Measurements from ENCODE around the gene MEI4. TPM values are rescaled to one million over a fixed set of nuclear protein-coding genes. Genes with fewer than 3 reads are reported as not detected.

The MEI4 gene, protein sequence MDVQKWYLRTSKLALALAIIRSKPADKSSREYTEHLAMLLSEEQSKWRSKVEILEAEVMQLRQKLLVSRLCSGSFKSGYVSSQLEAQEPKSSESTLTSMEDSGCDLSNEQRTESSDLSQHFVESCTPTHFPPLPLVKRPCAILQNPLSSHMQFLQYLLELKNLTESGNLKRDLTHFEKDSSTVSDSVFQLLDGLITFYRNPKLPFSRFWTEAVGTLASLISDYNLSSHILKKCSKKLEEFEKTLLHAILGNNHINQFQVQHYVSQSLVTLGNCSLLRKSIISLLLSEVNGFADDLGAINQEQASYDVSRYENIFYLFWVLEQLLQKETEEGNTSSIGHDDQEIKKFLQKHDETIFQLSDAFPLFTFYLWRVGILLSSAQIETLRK
- polyA plus RNA-seq (2013), result 0.03 TPM in 1 of 2 replicates, not detected in the other

DNA sequence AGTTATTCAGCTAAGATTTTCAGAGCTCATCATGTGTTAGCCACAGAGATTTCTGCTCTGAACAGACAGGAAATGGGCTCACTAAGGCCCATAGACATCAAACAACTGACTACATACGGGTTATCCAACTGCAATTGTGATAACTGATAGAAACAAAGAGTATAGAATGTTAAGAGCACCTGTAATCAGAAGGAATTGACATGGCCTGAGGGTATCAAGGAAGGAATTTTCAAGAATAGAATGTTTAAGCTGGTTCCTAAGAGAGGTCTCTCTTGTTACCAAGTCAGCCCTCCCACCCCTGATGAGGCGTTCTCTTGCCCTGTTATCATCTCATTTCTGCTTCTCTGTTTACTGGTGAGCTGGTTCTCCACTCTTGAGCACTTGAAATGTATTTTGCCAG lies at the start of gene MEI4:
MEI4 (plus strand) TSS at position 301 of the 400 bp plus-strand sequence. CDS start 37,633 bp downstream, outside the sequence.
- no peak within 1 kb of the TSS for H3K27ac ChIP-seq (ENCODE audit: low read depth, low read length)
- no peaks in the 10 kb centered on the region for H3K36me3 ChIP-seq (ENCODE audit: control insufficient read depth in 1 of 2, insufficient read depth in 2 of 2, low read length in 2 of 2)
- no peak within 1 kb of the TSS for H3K18ac ChIP-seq (ENCODE audit: low read length)
- H4K8ac ChIP-seq (ENCODE audit: low read depth, low read length), result no peak within 1 kb of the TSS
- no peaks in the 10 kb centered on the region for H3K9me3 ChIP-seq (ENCODE audit: insufficient read depth, low read depth, low read length)
- no peak within 1 kb of the TSS for H4K12ac ChIP-seq (ENCODE audit: low read depth, low read length)
- H3K23ac ChIP-seq (ENCODE audit: low read length), result no peak within 1 kb of the TSS
- no peak within 1 kb of the TSS for H2AFZ ChIP-seq (ENCODE audit: insufficient read depth, low read length, poor library complexity)
- H3K4me3 ChIP-seq (ENCODE audit: low read depth, low read length), result no peak within 1 kb of the TSS
- H3K4me2 ChIP-seq (ENCODE audit: low read length), result no peak within 1 kb of the TSS
- no peak within 1 kb of the TSS for H2AK5ac ChIP-seq (ENCODE audit: low read length)
- no peak within 1 kb of the TSS for H3K9ac ChIP-seq (ENCODE audit: low read length)
- no peak for DNase-seq
- H3K4me1 ChIP-seq (ENCODE audit: control insufficient read depth in 1 of 2, insufficient read depth in 2 of 2, low read length in 2 of 2), result no peaks in the 10 kb centered on the region
- no peak within 1 kb of the TSS for H3K4ac ChIP-seq (ENCODE audit: low read depth, low read length)
- H2BK5ac ChIP-seq (ENCODE audit: low read depth, low read length, poor library complexity), result no peak within 1 kb of the TSS
- H4K91ac ChIP-seq (ENCODE audit: low read depth, low read length), result no peak within 1 kb of the TSS
- H3K14ac ChIP-seq (ENCODE audit: low read length), result no peak within 1 kb of the TSS
- H2BK12ac ChIP-seq (ENCODE audit: low read length), result no peak within 1 kb of the TSS
- WGBS (ENCODE audit: extremely low coverage, insufficient coverage, insufficient read length), result no CpG with 5 or more reads among the region's 2 CpGs
- H2BK120ac ChIP-seq (ENCODE audit: insufficient read depth, low read length, poor library complexity), result no peak within 1 kb of the TSS
- H3K79me2 ChIP-seq (ENCODE audit: control insufficient read depth, insufficient read depth, low read length, poor library complexity), result no peaks in the 10 kb centered on the region
- H3K79me1 ChIP-seq (ENCODE audit: low read length), result no peaks in the 10 kb centered on the region
- no peaks in the 10 kb centered on the region for H3K27me3 ChIP-seq (ENCODE audit: insufficient read depth, low read length)

DNA sequence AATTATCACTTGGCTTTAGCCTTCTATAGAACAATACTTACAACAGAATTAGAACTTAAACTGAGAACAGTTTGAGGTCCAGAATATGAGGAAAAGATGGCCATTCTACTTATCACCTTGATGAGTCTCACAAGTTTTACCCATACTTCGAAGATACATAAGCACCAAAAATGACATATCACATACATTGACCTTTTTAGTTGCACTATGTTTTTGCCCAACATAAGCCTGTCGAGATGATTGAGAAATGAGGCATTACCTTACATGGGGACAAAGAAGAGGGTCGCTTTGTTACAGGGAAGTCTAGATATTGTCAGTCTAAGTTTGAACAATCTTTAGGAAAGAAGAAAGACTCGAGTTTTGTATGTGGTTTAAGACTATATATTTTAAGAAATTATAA lies 48.4 kb upstream of the MEI4 start:
- Histone ChIP-seq H3K9ac (ENCODE audit: low read length) (no peak overlapping the region), H3K79me1 (ENCODE audit: low read length) (no peaks in the 10 kb centered on the region), H3K36me3 (ENCODE audit: control insufficient read depth in 1 of 2, insufficient read depth in 2 of 2, low read length in 2 of 2) (no peaks in the 10 kb centered on the region), H2AFZ (ENCODE audit: insufficient read depth, low read length, poor library complexity) (no peak overlapping the region), H4K91ac (ENCODE audit: low read depth, low read length) (no peak overlapping the region), H3K79me2 (ENCODE audit: control insufficient read depth, insufficient read depth, low read length, poor library complexity) (no peaks in the 10 kb centered on the region), H3K14ac (ENCODE audit: low read length) (no peak overlapping the region), H2BK5ac (ENCODE audit: low read depth, low read length, poor library complexity) (no peak overlapping the region), H3K4ac (ENCODE audit: low read depth, low read length) (no peak overlapping the region), H3K4me1 (ENCODE audit: control insufficient read depth in 1 of 2, insufficient read depth in 2 of 2, low read length in 2 of 2) (no peaks in the 10 kb centered on the region), H3K27ac (ENCODE audit: low read depth, low read length) (no peak overlapping the region), H3K4me3 (ENCODE audit: low read depth, low read length) (no peak overlapping the region), H3K9me3 (ENCODE audit: insufficient read depth, low read depth, low read length) (no peaks in the 10 kb centered on the region), H4K8ac (ENCODE audit: low read depth, low read length) (no peak overlapping the region), H2BK120ac (ENCODE audit: insufficient read depth, low read length, poor library complexity) (no peak overlapping the region), H3K4me2 (ENCODE audit: low read length) (no peak overlapping the region), H2BK12ac (ENCODE audit: low read length) (no peak overlapping the region), H3K18ac (ENCODE audit: low read length) (no peak overlapping the region), H3K27me3 (ENCODE audit: insufficient read depth, low read length) (no peaks in the 10 kb centered on the region), H3K23ac (ENCODE audit: low read length) (no peak overlapping the region), H2AK5ac (ENCODE audit: low read length) (no peak overlapping the region), H4K12ac (ENCODE audit: low read depth, low read length) (no peak overlapping the region)
- WGBS (ENCODE audit: extremely low coverage, insufficient coverage, insufficient read length), result no CpG with 5 or more reads among the region's 4 CpGs
- no peak for DNase-seq

DNA sequence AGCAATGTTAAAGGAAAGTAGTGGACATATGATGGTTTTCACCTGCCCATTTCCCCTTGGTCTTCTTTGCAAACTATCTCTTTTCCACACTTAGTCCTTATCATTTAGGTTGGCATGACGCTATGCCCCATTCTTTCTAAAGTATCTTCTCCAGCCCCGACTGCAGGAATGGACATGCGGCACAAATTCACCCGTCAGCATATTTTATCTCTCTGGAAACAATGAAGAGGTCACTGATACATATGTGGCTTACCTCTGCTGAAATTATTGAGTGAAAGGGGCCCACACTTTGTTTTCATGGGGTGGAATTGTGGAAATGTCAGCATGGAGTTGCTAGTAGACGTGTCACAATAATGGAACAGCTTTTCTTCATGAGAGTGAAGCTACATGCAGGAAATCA lies 45.8 kb upstream of the MEI4 start:
- Histone ChIP-seq H2BK120ac (ENCODE audit: insufficient read depth, low read length, poor library complexity) (no peak overlapping the region), H3K36me3 (ENCODE audit: control insufficient read depth in 1 of 2, insufficient read depth in 2 of 2, low read length in 2 of 2) (no peaks in the 10 kb centered on the region), H3K4me3 (ENCODE audit: low read depth, low read length) (no peak overlapping the region), H3K79me1 (ENCODE audit: low read length) (no peaks in the 10 kb centered on the region), H2BK12ac (ENCODE audit: low read length) (no peak overlapping the region), H3K79me2 (ENCODE audit: control insufficient read depth, insufficient read depth, low read length, poor library complexity) (no peaks in the 10 kb centered on the region), H3K9me3 (ENCODE audit: insufficient read depth, low read depth, low read length) (no peaks in the 10 kb centered on the region), H3K4me2 (ENCODE audit: low read length) (no peak overlapping the region), H3K4me1 (ENCODE audit: control insufficient read depth in 1 of 2, insufficient read depth in 2 of 2, low read length in 2 of 2) (no peaks in the 10 kb centered on the region), H3K18ac (ENCODE audit: low read length) (no peak overlapping the region), H3K4ac (ENCODE audit: low read depth, low read length) (no peak overlapping the region), H2BK5ac (ENCODE audit: low read depth, low read length, poor library complexity) (no peak overlapping the region), H3K14ac (ENCODE audit: low read length) (no peak overlapping the region), H2AFZ (ENCODE audit: insufficient read depth, low read length, poor library complexity) (no peak overlapping the region), H4K91ac (ENCODE audit: low read depth, low read length) (no peak overlapping the region), H3K23ac (ENCODE audit: low read length) (no peak overlapping the region), H4K12ac (ENCODE audit: low read depth, low read length) (no peak overlapping the region), H2AK5ac (ENCODE audit: low read length) (no peak overlapping the region), H3K27me3 (ENCODE audit: insufficient read depth, low read length) (no peaks in the 10 kb centered on the region), H3K9ac (ENCODE audit: low read length) (no peak overlapping the region), H3K27ac (ENCODE audit: low read depth, low read length) (no peak overlapping the region), H4K8ac (ENCODE audit: low read depth, low read length) (no peak overlapping the region)
- no CpG with 5 or more reads among the region's 5 CpGs for WGBS (ENCODE audit: extremely low coverage, insufficient coverage, insufficient read length)
- DNase-seq, result no peak

DNA sequence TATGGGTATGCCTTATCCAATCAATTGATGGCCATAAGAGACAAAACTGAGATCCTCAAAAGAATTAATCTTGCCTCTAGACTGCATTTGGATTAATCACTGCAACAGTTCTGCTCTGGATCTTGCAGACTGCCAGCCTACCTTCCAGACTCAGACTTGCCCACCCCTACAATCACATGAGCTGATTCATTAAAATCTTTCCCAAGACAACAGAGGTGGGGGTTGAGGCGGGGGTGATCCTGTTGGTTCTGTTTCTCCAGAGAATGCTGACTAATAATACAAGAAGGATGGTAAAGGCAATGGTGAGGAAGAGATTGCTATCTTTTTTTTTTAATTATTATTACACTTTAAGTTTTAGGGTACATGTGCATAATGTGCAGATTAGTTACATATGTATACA lies 43.7 kb upstream of the MEI4 start:
- H3K9ac ChIP-seq (ENCODE audit: low read length), result no peak overlapping the region
- H3K9me3 ChIP-seq (ENCODE audit: insufficient read depth, low read depth, low read length), result no peaks in the 10 kb centered on the region
- no peaks in the 10 kb centered on the region for H3K27me3 ChIP-seq (ENCODE audit: insufficient read depth, low read length)
- H3K18ac ChIP-seq (ENCODE audit: low read length), result no peak overlapping the region
- H3K4me2 ChIP-seq (ENCODE audit: low read length), result no peak overlapping the region
- H2AK5ac ChIP-seq (ENCODE audit: low read length), result no peak overlapping the region
- H3K36me3 ChIP-seq (ENCODE audit: control insufficient read depth in 1 of 2, insufficient read depth in 2 of 2, low read length in 2 of 2), result no peaks in the 10 kb centered on the region
- no CpG with 5 or more reads among the region's 1 CpG for WGBS (ENCODE audit: extremely low coverage, insufficient coverage, insufficient read length)
- no peak overlapping the region for H3K14ac ChIP-seq (ENCODE audit: low read length)
- no peak overlapping the region for H2BK120ac ChIP-seq (ENCODE audit: insufficient read depth, low read length, poor library complexity)
- no peak overlapping the region for H4K8ac ChIP-seq (ENCODE audit: low read depth, low read length)
- no peak overlapping the region for H3K27ac ChIP-seq (ENCODE audit: low read depth, low read length)
- H3K4me1 ChIP-seq (ENCODE audit: control insufficient read depth in 1 of 2, insufficient read depth in 2 of 2, low read length in 2 of 2), result no peaks in the 10 kb centered on the region
- H2BK12ac ChIP-seq (ENCODE audit: low read length), result no peak overlapping the region
- H4K91ac ChIP-seq (ENCODE audit: low read depth, low read length), result no peak overlapping the region
- no peaks in the 10 kb centered on the region for H3K79me2 ChIP-seq (ENCODE audit: control insufficient read depth, insufficient read depth, low read length, poor library complexity)
- H4K12ac ChIP-seq (ENCODE audit: low read depth, low read length), result no peak overlapping the region
- no peak overlapping the region for H2AFZ ChIP-seq (ENCODE audit: insufficient read depth, low read length, poor library complexity)
- no peaks in the 10 kb centered on the region for H3K79me1 ChIP-seq (ENCODE audit: low read length)
- no peak overlapping the region for H2BK5ac ChIP-seq (ENCODE audit: low read depth, low read length, poor library complexity)
- H3K4me3 ChIP-seq (ENCODE audit: low read depth, low read length), result no peak overlapping the region
- no peak for DNase-seq
- H3K4ac ChIP-seq (ENCODE audit: low read depth, low read length), result no peak overlapping the region
- no peak overlapping the region for H3K23ac ChIP-seq (ENCODE audit: low read length)

Data from trophoblast cell (in vitro differentiated cells and primary cell).